ENCODE data around the gene ANGPT4. TPM values are rescaled to one million over a fixed set of nuclear protein-coding genes. Genes with fewer than 3 reads are reported as not detected.

ANGPT4 gene
- total and polyA plus RNA-seq, 2 of the 13 experiments (the other 11 are each of a cell fraction or from before 2014, with no cell fraction given) = not detected

- TF ChIP-seq ZNF574 (CRISPR knock-in tag; IDR thresholded peaks at IDR 0.05) = peak; percentile 80
- TF ChIP-seq ZNF670 (CRISPR knock-in tag; IDR thresholded peaks at IDR 0.05; ENCODE audit: borderline replicate concordance) = no peak
- TF ChIP-seq ISL2 (CRISPR knock-in tag; IDR thresholded peaks at IDR 0.05) = peak; percentile 55
- peak; percentile 92 for TF ChIP-seq ZSCAN21 (CRISPR knock-in tag; IDR thresholded peaks at IDR 0.05; ENCODE audit: borderline replicate concordance)
- TF ChIP-seq ZNF784 (CRISPR knock-in tag; IDR thresholded peaks at IDR 0.05; ENCODE audit: borderline replicate concordance) = no peak
- peak; percentile 56 for TF ChIP-seq ZFP36L1 (CRISPR knock-in tag; IDR thresholded peaks at IDR 0.05)
- peak; percentile 88; the same call in 1 of the 2 replicates for TF ChIP-seq ZNF510 (CRISPR knock-in tag; IDR thresholded peaks at IDR 0.05; ENCODE audit: low read depth)
- TF ChIP-seq E2F5 (CRISPR knock-in tag; conservative IDR thresholded peaks at IDR 0.05) = peak; percentile 98
- TF ChIP-seq FOXJ3 (CRISPR knock-in tag; IDR thresholded peaks at IDR 0.05; ENCODE audit: borderline replicate concordance) = no peak
- peak; percentile 86 for TF ChIP-seq SNAPC2 (CRISPR knock-in tag; IDR thresholded peaks at IDR 0.05)
- TF ChIP-seq NFRKB (IDR thresholded peaks at IDR 0.05) = no peak
- TF ChIP-seq FOXK1 (CRISPR knock-in tag; IDR thresholded peaks at IDR 0.05; ENCODE audit: borderline replicate concordance, low read depth) = no peak; the same call in 1 of the 2 replicates
- TF ChIP-seq TBX3 (IDR thresholded peaks at IDR 0.05; ENCODE audit: borderline replicate concordance) = peak; percentile 74
- TF ChIP-seq EED (CRISPR knock-in tag; IDR thresholded peaks at IDR 0.05) = 0 out of 2 replicates have a peak, but pooled peaks have one; percentile 2
- TF ChIP-seq REST (IDR thresholded peaks at IDR 0.05; ENCODE audit: borderline replicate concordance in 1 of 2, low read depth in 1 of 2, low read length in 2 of 2) = no peak
- TF ChIP-seq PAXIP1 (CRISPR knock-in tag; conservative IDR thresholded peaks at IDR 0.05) = peak; percentile 44
- peak; percentile 99 for TF ChIP-seq FOXM1 (CRISPR knock-in tag; IDR thresholded peaks at IDR 0.05)
These were observed 82.5 kb downstream of the ANGPT4 start, which contains the start of gene FAM110A (continued) for GRCh38 chr20:833450-834150.
